ENCODE data around the gene AFTPH. TPM values are rescaled to one million over a fixed set of nuclear protein-coding genes. Genes with fewer than 3 reads are reported as not detected.

The AFTPH gene
- total RNA-seq, 1 experiment from 2014 or later = 14.9 TPM

DNA sequence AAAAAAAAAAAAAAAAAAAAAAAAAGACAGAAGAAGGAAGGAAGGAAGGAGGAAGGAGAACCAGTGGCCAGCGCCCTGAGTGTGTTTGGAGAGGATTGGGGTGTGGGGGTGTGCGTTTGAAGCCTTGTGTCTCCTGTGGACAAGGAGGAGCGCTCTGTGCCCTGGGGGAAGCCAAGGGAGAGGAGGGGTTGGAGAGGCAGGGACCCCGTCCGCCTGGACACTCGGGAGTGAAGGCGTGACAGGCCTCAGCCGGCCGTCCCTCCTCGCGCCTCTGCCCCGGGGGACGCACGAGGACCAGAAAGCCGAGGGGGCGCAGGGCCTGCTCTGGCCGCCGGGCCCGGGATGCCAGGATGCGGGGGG lies 84.7 kb downstream of the AFTPH start:
- Mint-ChIP-seq H3K9me3 (peaks cover 11% of the 10 kb centered on the region), H3K27me3 (ENCODE audit: low read depth) (peaks cover 32% of the 10 kb centered on the region), H3K27ac (no peak overlapping the region), H3K4me1 (peaks cover 7% of the 10 kb centered on the region), H3K36me3 (peaks cover 7% of the 10 kb centered on the region), H3K4me3 (peak overlapping the region; percentile 66)
- CTCF ChIA-PET = interaction anchor here (0.7 to 4.5 kb wide), 18 partner anchors 8 to 473 kb away, joined by 3 to 50 read pairs (median 6); partner anchors contain the start of genes AFTPH and SERTAD2
- ATAC-seq (peak; percentile 36), DNase-seq (ENCODE audit: low spot score) (no peak)
- no peak for TF ChIP-seq NR2C2 (CRISPR knock-in tag; IDR thresholded peaks at IDR 0.05)
- TF ChIP-seq, protein P1, sequence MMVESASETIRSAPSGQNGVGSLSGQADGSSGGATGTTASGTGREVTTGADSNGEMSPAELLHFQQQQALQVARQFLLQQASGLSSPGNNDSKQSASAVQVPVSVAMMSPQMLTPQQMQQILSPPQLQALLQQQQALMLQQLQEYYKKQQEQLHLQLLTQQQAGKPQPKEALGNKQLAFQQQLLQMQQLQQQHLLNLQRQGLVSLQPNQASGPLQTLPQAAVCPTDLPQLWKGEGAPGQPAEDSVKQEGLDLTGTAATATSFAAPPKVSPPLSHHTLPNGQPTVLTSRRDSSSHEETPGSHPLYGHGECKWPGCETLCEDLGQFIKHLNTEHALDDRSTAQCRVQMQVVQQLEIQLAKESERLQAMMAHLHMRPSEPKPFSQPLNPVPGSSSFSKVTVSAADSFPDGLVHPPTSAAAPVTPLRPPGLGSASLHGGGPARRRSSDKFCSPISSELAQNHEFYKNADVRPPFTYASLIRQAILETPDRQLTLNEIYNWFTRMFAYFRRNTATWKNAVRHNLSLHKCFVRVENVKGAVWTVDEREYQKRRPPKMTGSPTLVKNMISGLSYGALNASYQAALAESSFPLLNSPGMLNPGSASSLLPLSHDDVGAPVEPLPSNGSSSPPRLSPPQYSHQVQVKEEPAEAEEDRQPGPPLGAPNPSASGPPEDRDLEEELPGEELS (CRISPR knock-in tag; IDR thresholded peaks at IDR 0.05) = peak; percentile 35; the same call in 1 of the 2 replicates
- peak; percentile 64; the same call in 1 of the 2 replicates for TF ChIP-seq IRF1 (CRISPR knock-in tag; IDR thresholded peaks at IDR 0.05)
- TF ChIP-seq, protein P2, sequence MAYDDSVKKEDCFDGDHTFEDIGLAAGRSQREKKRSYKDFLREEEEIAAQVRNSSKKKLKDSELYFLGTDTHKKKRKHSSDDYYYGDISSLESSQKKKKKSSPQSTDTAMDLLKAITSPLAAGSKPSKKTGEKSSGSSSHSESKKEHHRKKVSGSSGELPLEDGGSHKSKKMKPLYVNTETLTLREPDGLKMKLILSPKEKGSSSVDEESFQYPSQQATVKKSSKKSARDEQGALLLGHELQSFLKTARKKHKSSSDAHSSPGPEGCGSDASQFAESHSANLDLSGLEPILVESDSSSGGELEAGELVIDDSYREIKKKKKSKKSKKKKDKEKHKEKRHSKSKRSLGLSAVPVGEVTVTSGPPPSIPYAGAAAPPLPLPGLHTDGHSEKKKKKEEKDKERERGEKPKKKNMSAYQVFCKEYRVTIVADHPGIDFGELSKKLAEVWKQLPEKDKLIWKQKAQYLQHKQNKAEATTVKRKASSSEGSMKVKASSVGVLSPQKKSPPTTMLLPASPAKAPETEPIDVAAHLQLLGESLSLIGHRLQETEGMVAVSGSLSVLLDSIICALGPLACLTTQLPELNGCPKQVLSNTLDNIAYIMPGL (CRISPR knock-in tag; IDR thresholded peaks at IDR 0.05) = no peak
- TF ChIP-seq, protein P3, sequence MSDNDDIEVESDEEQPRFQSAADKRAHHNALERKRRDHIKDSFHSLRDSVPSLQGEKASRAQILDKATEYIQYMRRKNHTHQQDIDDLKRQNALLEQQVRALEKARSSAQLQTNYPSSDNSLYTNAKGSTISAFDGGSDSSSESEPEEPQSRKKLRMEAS (CRISPR knock-in tag; IDR thresholded peaks at IDR 0.05) = peak; percentile 72; the same call in 1 of the 2 replicates
- no peak for TF ChIP-seq JAZF1 (CRISPR knock-in tag; IDR thresholded peaks at IDR 0.05)
- POLR2A ChIA-PET = interaction anchor here (0.6 kb wide), 1 partner anchor 100 kb away, joined by 6 read pairs; no protein-coding TSS in a partner anchor

DNA sequence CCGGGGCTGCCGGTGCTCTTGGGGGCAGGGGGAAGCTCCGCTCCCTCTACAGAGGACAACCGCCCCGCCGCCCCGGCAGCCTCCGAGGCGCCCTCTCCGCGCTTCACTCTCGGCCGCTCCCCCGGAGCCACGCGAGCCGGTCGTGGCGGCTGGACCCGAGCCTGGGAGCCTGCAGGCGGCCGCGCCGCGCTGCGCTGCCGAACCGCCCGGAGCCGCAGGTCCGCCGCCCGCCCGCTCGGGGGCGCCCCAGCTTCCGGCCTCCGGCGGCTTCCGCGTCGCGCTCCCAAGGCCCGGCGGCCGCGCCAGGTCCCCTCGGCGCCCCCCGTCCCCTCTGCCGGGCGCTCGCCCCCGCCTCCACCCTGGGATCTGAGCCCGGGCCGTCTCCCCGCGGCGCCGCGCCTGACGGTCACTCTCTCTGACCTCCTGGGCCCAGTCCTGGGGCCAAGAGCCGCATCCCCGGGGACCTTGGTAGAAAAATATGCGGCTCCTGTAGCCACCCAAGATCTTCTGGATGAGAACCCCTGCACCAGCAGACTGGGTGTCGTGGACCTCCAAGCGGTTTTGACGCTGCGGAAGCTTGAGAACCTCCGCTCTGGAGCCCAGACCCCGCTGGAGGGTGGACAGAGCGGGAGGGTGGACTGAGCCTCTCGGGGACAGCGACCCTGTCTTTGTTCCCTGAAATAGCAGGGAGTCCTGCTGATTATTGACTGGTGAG lies 85.3 kb downstream of the AFTPH start:
- ATAC-seq (peak; percentile 81), DNase-seq (ENCODE audit: low spot score) (peak; percentile 70)
- ChIA-PET POLR2A (interaction anchor here (0.6 kb wide), 1 partner anchor 101 kb away, joined by 6 read pairs; no protein-coding TSS in a partner anchor), CTCF (interaction anchor here (1.1 to 4.5 kb wide), 15 partner anchors 8 to 264 kb away, joined by 3 to 50 read pairs (median 6); partner anchors contain the start of genes AFTPH and SERTAD2)
- Mint-ChIP-seq H3K9me3 (peaks cover 6% of the 10 kb centered on the region), H3K27me3 (ENCODE audit: low read depth) (peaks cover 32% of the 10 kb centered on the region), H3K4me3 (peak overlapping the region; percentile 74), H3K4me1 (peaks cover 7% of the 10 kb centered on the region), H3K27ac (no peak overlapping the region), H3K36me3 (peaks cover 2% of the 10 kb centered on the region; the same call in 1 of the 2 replicates)
- TF ChIP-seq CREB1 (CRISPR knock-in tag; IDR thresholded peaks at IDR 0.05) (no peak), ZNF512 (CRISPR knock-in tag; IDR thresholded peaks at IDR 0.05; ENCODE audit: borderline replicate concordance) (no peak), RELA (CRISPR knock-in tag; IDR thresholded peaks at IDR 0.05; ENCODE audit: borderline replicate concordance) (no peak), ERG (CRISPR knock-in tag; IDR thresholded peaks at IDR 0.05) (0 out of 2 replicates have a peak, but pooled peaks have one; percentile 35), ZNF138 (CRISPR knock-in tag; conservative IDR thresholded peaks at IDR 0.05) (no peak), JAZF1 (CRISPR knock-in tag; IDR thresholded peaks at IDR 0.05) (no peak), FOXJ3 (CRISPR knock-in tag; IDR thresholded peaks at IDR 0.05; ENCODE audit: borderline replicate concordance) (no peak), USF2 (CRISPR knock-in tag; IDR thresholded peaks at IDR 0.05) (no peak), PRRX2 (CRISPR knock-in tag; IDR thresholded peaks at IDR 0.05) (peak; percentile 79; the same call in 1 of the 2 replicates), TCF7 (CRISPR knock-in tag; IDR thresholded peaks at IDR 0.05; ENCODE audit: low read depth) (no peak), ZNF232 (CRISPR knock-in tag; IDR thresholded peaks at IDR 0.05) (no peak), ZNF423 (CRISPR knock-in tag; IDR thresholded peaks at IDR 0.05) (peak; percentile 55; the same call in 1 of the 2 replicates), ZNF425 (CRISPR knock-in tag; conservative IDR thresholded peaks at IDR 0.05) (no peak), IRF2 (CRISPR knock-in tag; IDR thresholded peaks at IDR 0.05; ENCODE audit: borderline replicate concordance, low read depth) (no peak)
- TF ChIP-seq, protein P1 (CRISPR knock-in tag; IDR thresholded peaks at IDR 0.05) = peak; percentile 23; the same call in 1 of the 2 replicates
